HG03025 (cell line): ENCODE data around the gene CYP4F12.
"Not testable (repeated sequence)": the region's sequence is repeated elsewhere in the genome, so short reads cannot be mapped to it uniquely, and the experiment has no call there.

Source experiments
- ATAC-seq: cut with Tn5 transposase; IDR thresholded peaks from one replicate; pipeline ENCODE4 v1.9.1; 2021; ENCODE audit warnings: mild to moderate bottlenecking, moderate library complexity; ENCODE audit not compliant: unreplicated experiment, low FRiP score

Gene CYP4F12

DNA sequence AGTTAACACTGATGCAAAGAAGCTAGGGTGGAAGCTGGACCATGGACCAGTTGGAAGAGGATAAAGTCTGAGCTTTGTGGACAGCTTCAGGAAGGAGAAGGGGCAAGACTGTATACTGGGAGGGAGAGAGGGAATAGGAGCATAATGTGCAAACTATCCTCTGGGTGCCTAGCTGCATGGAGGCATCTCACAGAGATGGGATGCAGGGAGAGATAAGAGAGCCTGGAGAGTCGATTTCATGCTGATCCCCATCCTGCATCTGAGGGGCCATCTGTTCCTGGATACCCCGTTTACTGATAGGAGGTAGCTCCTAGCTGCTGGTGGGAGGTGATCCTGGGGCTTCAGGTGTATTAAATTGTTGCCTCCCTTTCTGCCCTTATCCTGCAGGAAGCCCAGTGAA lies 23.4 kb upstream of the CYP4F12 start:
- no peak for ATAC-seq

DNA sequence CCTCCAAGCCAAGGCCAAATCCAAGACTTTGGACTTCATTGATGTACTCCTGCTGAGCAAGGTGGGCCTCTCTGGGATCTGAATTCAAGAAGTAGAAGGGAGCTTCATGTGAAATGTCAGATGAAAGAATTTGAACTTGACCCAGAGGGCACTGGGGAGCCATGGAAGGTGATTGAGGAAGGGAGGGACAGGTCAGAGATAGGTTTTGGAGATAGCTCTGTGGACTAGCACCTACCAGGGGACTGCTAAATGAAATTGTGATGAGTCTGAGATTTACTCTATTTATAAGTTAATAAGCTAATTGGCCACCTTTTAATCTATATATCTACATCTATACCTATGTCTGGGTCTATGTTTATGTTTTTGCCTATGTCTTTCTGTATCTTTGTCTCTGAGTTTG lies 22.8 kb upstream of the CYP4F12 start:
- ATAC-seq, result not testable (repeated sequence)

DNA sequence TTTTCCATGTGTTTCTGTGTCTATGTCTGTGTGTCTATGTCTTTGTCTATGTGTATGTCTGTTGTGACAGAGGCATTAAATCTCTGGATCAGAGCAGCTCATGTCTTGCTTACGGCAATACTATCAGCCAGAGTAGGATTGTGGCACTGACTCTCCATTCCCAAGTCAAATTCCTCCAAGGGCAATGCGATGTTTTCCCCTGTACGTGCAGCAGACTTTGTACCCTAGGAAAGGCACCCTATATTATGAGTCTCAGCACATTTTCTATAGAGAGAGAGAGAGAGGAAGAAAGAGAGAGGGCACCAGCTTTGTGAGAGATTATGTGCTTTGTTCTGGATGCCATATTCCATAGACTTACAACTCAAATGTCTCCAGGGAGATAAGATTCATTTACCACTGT lies 21.1 kb upstream of the CYP4F12 start:
- ATAC-seq, result no peak

DNA sequence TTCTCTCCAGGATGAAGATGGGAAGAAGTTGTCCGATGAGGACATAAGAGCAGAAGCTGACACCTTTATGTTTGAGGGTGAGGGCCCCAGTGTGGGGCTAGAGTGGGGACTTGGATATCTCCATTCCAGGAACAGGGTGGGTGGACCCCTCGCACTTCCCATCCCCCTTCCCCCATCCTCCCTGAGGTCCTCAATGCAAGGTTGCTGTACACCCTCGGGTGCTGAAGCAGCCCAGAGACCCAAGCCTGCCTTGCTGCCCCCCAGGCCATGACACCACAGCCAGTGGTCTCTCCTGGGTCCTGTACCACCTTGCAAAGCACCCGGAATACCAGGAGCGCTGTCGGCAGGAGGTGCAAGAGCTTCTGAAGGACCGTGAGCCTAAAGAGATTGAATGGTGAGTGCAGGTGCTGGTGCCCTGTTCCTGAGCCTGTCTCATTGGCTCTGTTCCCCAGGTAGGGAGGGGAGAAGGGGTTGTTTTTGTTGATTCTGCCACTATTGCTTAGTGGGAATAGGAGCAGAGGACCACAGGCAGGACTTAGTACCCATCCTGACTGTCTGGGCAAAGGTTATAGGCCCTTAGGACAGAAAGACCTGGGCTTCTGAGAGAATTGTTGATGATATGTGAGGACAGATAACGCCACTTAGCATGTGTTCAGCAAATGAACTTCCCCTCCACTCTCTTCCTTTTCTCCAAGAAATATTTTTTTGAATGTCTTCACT lies 20.2 kb upstream of the CYP4F12 start:
- ATAC-seq, result no peak

DNA sequence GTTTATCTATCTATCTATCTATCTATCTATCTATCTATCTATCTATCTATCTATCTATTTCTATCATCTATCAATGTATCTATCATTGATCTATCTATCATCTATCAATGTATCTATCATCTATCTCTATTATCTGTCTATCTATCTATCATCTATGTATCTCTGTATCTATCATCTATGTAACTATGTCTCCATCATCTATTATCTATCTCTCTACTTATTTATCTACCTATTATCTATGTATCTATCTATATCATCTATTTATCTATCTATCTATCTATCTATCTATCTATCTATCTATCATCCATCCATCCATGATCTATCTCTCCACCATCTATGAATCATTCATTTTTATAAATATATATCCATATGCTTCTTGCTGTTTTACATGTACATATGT lies 16.4 kb upstream of the CYP4F12 start:
- no peak for ATAC-seq

DNA sequence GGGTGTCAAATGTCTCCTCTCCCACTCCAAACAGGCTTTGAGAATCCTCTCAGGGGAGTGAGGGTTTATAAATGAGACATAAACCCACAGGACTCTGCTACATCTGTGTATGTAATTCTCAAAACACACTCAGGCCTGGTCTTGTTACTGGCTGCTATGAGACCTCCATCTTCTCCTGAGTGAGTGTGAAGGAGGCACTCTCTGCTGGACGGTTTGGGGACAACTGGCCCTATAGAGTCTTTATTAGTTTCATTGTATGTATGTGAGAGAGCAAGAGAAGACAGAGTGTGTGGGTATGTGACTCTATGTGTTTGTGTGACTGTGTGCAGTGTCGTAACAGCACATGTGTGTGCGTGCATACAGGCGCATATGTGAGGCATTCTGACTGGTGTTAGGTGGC lies 9.6 kb upstream of the CYP4F12 start:
- no peak for ATAC-seq

DNA sequence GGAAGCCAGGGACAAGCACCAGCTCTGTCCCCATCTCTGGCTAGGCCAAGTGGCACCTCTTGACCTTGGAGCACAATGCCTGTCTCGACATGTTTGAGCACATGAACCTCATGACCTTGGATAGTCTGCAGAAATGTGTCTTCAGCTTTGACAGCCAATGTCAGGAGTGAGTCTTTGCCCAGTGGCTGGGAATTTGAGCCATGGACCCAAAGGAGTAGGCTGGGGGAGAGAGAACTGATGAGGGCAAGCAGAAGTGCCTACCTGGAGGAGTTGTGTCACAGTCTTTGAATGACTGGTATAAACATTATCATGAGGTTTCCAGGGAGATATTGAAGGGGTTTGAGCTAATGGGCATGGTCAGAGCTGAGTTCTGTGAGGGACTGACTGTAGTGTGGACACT lies 6.7 kb upstream of the CYP4F12 start:
- ATAC-seq, result no peak

DNA sequence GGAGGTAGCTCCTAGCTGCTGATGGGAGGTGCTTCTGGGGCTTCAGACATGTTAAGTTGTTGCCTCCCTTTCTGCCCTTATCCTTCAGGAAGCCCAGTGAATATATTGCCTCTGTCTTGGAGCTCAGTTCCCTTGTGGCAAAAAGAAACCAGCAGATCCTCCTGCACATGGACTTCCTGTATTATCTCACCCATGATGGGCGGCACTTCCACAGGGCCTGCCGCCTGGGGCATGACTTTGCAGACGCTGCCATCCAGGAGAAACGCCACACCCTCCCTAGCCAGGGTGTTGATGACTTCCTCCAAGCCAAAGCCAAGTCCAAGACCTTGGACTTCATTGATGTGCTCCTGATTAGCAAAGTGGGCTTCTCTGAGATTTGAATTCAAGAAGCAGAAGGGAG lies 6.0 kb upstream of the CYP4F12 start:
- no peak for ATAC-seq

DNA sequence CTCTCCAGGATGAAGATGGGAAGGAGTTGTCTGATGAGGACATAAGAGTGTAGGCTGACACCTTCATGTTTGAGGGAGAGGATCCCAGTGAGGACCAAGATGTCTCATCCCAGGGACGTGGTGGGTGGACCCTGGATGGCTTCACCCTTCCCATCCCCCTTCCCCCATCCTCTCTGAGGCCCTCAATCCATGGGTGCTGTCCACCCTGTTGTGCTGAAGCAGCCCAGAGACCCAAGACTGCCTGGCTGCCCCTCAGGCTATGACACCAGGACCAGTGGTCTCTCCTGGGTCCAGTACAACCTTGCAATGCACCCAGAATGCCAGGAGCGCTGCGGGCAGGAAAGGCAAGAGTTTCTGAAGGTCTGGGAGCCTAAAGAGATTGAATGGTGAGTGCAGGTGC lies 3.4 kb upstream of the CYP4F12 start:
- no peak for ATAC-seq

DNA sequence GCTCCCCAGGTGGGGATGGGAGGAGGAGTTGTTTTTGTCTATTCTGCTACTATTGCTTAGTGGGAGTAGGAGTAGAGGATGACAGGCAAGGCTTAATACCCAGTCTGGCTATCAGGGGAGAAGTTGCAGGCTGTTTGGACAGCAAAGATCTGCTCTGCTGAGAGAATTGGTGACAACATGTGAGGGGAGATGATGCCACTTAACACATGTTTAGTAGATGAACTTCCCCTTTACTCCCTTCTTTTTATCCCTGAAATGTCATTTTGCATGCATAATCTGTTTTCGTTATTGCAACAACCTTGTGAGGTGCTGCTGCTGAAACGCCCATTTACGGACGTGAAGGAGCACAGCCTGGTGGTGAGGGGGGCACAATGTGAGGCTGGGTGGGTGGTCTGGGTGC lies 3.0 kb upstream of the CYP4F12 start:
- ATAC-seq, result no peak

DNA sequence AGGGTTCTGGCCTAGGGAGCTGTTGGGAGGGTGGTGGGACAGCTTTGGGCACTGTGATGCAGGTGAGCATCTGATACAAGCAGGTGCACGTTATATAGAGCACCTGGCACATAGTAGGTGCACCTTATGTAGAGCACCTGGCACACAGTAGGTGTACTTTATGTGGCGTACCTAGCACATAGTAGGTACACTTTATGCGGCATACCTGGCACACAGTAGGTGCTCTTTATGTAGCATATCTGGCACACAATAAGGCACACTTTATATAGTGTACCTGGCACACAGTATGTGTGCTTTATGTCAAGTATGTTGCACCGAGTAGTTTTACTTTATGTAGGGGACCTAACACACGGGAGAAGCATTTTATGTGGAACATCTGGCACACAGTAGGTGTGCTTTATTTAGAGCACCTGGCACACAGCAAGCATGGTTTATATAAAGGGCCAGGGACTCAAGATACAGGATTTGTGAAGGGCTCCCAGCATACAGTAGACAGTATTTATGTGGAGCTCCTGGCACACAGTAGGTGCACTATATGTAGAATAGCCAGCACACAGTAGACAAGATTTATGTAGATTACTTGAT lies 1.6 kb upstream of the CYP4F12 start:
- no peak for ATAC-seq

DNA sequence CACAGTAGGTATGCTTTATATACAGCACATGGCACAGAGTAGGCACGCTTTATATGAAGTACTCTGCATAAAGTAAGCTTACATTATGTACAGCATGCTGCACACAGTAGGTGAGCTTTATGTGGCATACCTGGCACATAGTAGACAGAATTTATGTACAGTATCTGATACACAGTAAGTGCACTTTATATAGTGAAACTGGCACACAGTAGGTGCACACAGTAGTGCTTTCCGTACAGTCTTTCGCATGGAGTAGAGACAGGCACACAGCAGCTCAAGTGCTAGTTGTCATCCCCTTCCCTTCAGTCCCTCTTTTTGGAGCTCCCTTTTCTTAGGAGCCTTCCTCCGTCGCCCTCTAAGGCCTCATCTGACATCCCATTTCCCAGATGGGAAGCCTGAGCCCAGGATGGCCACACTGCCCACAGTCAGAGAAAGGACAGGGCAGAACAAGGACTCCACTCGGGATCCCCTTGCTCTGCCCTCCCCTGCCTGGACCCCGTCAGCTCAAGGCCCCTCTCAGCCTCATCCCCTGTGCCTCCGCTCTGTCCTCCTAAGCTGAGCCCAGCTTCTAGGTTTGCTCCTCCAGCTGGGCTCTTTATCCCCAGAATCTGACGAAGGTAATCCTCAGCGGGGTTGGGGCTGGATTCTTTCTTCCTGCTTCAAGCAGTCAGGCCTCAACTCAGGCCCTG lies 852 bp upstream of the CYP4F12 start:
- ATAC-seq, result no peak

DNA sequence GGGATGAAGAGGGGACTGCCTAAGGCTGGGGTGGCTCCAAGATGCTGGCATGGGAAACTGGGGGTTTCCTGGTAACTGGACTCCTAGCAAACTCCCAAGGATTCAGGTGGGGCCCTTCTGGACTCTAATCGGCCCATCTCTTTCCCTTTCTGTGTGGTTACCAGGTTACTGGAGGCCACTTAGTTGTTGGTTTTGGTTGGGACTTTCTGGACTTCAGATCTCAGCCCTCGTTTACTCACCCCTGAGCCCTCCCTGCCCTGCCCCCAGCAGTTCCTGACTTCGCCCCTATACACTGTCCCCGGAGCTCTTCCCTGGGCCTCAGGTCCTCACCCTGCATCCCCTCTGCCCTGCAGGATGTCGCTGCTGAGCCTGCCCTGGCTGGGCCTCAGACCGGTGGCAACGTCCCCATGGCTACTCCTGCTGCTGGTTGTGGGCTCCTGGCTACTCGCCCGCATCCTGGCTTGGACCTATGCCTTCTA lies 328 bp downstream of the CYP4F12 start:
- no peak for ATAC-seq

DNA sequence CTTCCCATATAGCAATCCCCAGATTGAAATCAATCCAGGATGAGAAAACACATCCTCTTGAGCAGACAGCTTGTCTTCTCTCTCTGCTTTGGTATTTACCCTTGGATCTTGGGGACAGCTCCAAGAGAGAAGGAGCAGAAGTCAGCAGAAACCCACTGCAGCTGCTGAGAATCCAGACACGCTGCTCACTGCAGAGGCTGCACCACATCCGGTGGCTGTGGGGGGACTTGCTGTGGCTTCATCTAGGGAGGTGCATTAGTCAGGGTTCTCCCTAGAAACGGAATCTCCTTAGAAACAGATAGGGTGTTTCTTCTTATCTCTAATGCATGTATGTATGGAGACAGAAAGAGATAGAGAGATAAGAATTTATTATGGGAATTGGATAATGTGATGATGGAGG lies 2.7 kb downstream of the CYP4F12 start:
- ATAC-seq, result no peak

DNA sequence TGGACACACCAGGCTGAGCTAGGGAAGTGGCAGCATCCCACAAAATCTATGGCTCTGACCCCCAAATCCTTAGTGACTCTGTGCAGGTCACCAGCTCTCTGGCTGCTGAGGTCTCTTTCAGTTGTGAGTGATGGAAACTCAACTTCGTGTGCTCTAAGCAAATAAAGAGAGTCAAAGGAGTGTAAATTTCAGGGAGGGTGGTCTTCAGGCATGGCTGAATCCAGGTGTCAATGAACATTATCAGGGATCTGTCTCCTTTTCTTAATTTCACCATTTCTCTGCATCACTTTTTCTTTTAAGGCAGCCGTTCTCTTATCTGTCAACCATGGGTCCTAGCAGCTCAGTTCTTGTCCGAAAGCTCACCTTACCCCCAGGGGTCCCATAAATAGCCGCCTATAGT lies 6.2 kb downstream of the CYP4F12 start:
- no peak for ATAC-seq

DNA sequence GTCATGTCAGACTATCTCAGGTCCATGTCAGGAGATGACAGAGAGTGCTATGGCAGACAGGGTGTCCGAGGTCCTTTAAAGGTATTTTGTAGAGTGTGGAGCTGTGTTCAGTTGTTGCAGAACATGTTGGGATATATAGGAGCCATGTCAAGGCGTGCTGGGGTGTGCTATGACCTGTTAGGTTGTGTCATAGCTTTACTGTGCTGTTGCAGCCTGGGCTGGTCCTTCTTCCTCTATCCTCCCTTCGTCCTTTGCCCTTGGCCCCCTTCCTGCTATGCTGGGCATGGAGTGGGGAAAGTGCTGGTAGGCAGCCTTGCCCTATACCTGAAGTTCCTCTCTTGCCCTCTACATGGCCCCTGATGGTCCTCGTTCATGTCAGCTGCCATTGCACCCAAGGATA lies 7.0 kb downstream of the CYP4F12 start:
- not testable (repeated sequence) for ATAC-seq

DNA sequence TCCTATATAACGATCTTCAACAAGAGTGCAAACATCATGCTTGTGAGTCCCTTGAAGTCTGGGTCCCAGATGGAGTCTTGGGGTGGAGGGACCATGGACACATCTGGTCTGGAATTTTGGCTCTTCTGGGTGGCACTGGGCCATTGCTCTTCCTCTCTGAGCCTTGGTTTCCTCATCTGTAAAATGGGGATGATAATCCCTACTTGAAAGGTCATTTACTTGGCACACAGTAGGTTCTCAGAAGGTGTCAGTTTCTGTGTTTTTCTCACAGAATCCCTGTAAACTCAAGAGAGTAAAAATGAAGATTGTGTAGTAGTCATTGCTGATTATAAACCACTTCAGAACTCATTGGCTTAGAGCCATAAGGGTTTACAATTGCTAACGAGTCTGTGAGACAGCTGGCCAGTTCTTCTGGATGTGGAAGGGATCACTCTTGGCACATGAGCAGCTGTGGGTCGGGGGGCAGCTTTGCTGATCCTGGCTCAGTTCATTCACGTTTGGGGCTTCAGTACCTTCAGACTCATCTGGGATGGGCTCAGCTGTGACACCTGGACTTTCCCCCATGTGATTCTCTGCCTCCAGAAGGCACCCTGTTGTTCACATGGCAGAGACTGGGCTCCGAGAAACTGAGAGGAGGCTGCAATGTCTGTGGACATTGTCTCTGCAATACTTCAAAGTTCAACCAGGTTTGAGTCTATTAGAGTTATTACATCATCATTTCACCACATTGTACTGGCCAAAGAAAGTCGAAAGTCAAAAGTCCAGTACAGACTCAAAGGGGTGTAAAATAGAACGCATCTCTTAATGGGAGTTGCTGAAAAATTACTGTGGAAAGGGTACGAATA lies 7.8 kb downstream of the CYP4F12 start:
- ATAC-seq, result no peak

DNA sequence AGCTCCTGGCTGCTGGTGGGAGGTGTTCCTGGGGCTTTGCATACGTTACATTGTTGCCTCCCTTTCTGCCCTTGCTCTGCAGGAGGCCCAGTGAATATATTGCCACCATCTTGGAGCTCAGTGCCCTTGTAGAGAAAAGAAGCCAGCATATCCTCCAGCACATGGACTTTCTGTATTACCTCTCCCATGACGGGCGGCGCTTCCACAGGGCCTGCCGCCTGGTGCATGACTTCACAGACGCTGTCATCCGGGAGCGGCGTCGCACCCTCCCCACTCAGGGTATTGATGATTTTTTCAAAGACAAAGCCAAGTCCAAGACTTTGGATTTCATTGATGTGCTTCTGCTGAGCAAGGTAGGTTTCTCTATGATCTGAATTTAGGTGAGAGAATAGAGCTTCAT lies 10.5 kb downstream of the CYP4F12 start:
- ATAC-seq, result no peak

DNA sequence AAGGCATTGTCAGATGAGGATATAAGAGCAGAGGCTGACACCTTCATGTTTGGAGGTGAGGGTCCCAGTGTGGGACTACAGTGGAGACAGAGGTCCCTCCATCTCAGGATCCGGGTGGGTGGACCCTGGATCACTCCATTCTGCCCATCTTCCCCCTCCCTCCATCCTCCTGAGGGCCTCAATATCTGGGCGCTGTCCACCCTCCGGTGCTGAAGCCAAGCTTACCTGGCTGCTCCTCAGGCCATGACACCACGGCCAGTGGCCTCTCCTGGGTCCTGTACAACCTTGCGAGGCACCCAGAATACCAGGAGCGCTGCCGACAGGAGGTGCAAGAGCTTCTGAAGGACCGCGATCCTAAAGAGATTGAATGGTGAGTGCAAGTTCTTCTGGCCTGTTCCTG lies 11.9 kb downstream of the CYP4F12 start:
- ATAC-seq, result no peak

DNA sequence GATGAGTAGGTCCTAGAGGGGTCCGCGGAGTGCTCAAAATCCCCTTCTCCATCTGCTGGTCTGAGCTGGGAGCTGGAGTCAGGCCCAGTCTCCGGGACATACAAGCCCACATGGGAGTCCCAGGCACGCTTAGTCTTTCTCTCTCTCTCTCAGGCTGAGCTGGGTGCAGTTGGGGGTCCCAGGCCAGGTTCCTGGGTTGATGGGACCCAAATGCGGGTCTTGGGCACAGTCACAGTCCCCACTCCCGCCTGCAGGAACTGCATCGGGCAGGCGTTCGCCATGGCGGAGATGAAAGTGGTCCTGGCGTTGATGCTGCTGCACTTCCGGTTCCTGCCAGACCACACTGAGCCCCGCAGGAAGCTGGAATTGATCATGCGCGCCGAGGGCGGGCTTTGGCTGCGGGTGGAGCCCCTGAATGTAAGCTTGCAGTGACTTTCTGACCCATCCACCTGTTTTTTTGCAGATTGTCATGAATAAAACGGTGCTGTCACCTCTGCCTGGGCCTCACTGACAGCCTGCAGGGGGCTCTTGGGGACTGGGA lies 23.8 kb downstream of the CYP4F12 start:
- no peak for ATAC-seq
